ENCODE results near the gene FRMD8. TPM values are rescaled to one million over a fixed set of nuclear protein-coding genes. Genes with fewer than 3 reads are reported as not detected.
A peak's percentile ranks its signal among the peaks of the same experiment; 100 is the strongest.

The FRMD8 gene
- total and polyA plus RNA-seq, 9 of the 15 experiments (the other 6 are each of a cell fraction or from before 2014, with no cell fraction given): 4.5 to 54.5 (median 15.8) TPM

- peak within 1 kb of the TSS; percentile 66 for H3K27ac ChIP-seq (ENCODE audit: extremely low read depth, low read depth, low read length)
- in situ Hi-C loops (cut with MboI): no loop called here
- peak within 1 kb of the TSS; percentile 63 for H3K4me3 ChIP-seq
- ChIA-PET POLR2A (interaction anchor here (0.7 to 15.6 kb wide), 11 partner anchors 8 to 176 kb away, joined by 3 to 253 read pairs (median 5); partner anchors contain the start of genes DPF2, MALAT1 and NEAT1), CTCF (ENCODE audit: low intra/inter-chr PET ratio) (interaction anchor here (0.6 to 0.9 kb wide), 2 partner anchors 35 to 79 kb away, joined by 3 to 5 read pairs; no protein-coding TSS in a partner anchor)
- 2% methylated on average over 40 of the region's 79 CpGs for WGBS (ENCODE audit: insufficient coverage, low coverage, missing lambda C conversion rate)
- no TSS peak for BruUV-seq (replicated peaks)
- FAIRE-seq: peak; percentile 83
- peak within 1 kb of the TSS; percentile 88 for H3K4me2 ChIP-seq (ENCODE audit: insufficient read depth, low read length)
- peak within 1 kb of the TSS; percentile 82 for H2AFZ ChIP-seq (ENCODE audit: low read depth, low read length)
- DNase-seq (ENCODE audit: extremely low read depth in 1 of 4, low spot score in 3 of 4): peak; percentile 98 to 99 (median 99)
- intact Hi-C loops (cut with micrococcal nuclease): no loop called here
- no peaks in the 10 kb centered on the region for H3K9me3 ChIP-seq (replicated peaks; ENCODE audit: control insufficient read depth, insufficient read depth, low read depth, low read length)
- H3K9ac ChIP-seq (ENCODE audit: insufficient read depth in 1 of 2, low read depth in 2 of 2, low read length in 2 of 2): peak within 1 kb of the TSS; percentile 44 to 94
- peaks cover 25 to 48% of the 10 kb centered on the region in 2 experiments for H3K4me1 ChIP-seq (replicated peaks in 1 of 2; ENCODE audit: control insufficient read depth in 2 of 2, insufficient read depth in 2 of 2, low read length in 2 of 2)
- peak; percentile 95 for ATAC-seq
- no peaks in the 10 kb centered on the region for H3K9me1 ChIP-seq (ENCODE audit: control insufficient read depth, insufficient read depth, low read length)
- no peaks in the 10 kb centered on the region for H3K79me2 ChIP-seq (ENCODE audit: control insufficient read depth, insufficient read depth, low read length)
- H3K36me3 ChIP-seq (ENCODE audit: control insufficient read depth, insufficient read depth, low read length): peaks cover 31% of the 10 kb centered on the region
- no peaks in the 10 kb centered on the region for H3K27me3 ChIP-seq (ENCODE audit: control insufficient read depth in 2 of 2, insufficient read depth in 2 of 2, low read length in 2 of 2)
- peaks cover 10% of the 10 kb centered on the region; the same call in 1 of the 2 replicates for H4K20me1 ChIP-seq (replicated peaks; ENCODE audit: control insufficient read depth, insufficient read depth, low read length)
- TF ChIP-seq MIER1 (IDR thresholded peaks at IDR 0.05; ENCODE audit: low read depth) (peak; percentile 87), EZH2 (IDR thresholded peaks at IDR 0.05; ENCODE audit: borderline replicate concordance, low read depth, low read length) (no peak), RBM25 (IDR thresholded peaks at IDR 0.05; ENCODE audit: low read depth, low read length, severe bottlenecking) (peak; percentile 95), E2F5 (CRISPR knock-in tag; IDR thresholded peaks at IDR 0.05) (no peak), PHB (CRISPR knock-in tag; IDR thresholded peaks at IDR 0.05) (no peak), ZNF140 (CRISPR knock-in tag; IDR thresholded peaks at IDR 0.05) (no peak), ZNF695 (CRISPR knock-in tag; IDR thresholded peaks at IDR 0.05) (no peak), SRSF9 (IDR thresholded peaks at IDR 0.05; ENCODE audit: borderline replicate concordance, low read depth, low read length) (no peak), JUNB (CRISPR knock-in tag; conservative IDR thresholded peaks at IDR 0.05) (no peak), TFAP4 (CRISPR knock-in tag; IDR thresholded peaks at IDR 0.05; ENCODE audit: borderline replicate concordance) (peak; percentile 75; the same call in 1 of the 2 replicates), ZNF395 (CRISPR knock-in tag; IDR thresholded peaks at IDR 0.05) (peak; percentile 51; the same call in 1 of the 2 replicates), STAT5A (IDR thresholded peaks at IDR 0.05; ENCODE audit: borderline replicate concordance, low read length) (no peak)
- TF ChIP-seq, protein P1, sequence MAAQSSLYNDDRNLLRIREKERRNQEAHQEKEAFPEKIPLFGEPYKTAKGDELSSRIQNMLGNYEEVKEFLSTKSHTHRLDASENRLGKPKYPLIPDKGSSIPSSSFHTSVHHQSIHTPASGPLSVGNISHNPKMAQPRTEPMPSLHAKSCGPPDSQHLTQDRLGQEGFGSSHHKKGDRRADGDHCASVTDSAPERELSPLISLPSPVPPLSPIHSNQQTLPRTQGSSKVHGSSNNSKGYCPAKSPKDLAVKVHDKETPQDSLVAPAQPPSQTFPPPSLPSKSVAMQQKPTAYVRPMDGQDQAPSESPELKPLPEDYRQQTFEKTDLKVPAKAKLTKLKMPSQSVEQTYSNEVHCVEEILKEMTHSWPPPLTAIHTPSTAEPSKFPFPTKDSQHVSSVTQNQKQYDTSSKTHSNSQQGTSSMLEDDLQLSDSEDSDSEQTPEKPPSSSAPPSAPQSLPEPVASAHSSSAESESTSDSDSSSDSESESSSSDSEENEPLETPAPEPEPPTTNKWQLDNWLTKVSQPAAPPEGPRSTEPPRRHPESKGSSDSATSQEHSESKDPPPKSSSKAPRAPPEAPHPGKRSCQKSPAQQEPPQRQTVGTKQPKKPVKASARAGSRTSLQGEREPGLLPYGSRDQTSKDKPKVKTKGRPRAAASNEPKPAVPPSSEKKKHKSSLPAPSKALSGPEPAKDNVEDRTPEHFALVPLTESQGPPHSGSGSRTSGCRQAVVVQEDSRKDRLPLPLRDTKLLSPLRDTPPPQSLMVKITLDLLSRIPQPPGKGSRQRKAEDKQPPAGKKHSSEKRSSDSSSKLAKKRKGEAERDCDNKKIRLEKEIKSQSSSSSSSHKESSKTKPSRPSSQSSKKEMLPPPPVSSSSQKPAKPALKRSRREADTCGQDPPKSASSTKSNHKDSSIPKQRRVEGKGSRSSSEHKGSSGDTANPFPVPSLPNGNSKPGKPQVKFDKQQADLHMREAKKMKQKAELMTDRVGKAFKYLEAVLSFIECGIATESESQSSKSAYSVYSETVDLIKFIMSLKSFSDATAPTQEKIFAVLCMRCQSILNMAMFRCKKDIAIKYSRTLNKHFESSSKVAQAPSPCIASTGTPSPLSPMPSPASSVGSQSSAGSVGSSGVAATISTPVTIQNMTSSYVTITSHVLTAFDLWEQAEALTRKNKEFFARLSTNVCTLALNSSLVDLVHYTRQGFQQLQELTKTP (IDR thresholded peaks at IDR 0.05; ENCODE audit: low read depth in 1 of 2, partially characterized antibody in 2 of 2): peak in 1 of 2 experiments; percentile 72
Observed at GRCh38 chr11:65354265-65355012, 32.0 kb upstream of the FRMD8 start, which contains the start of gene TIGD3. TSS of gene TIGD3 (plus strand) at chr11:65354751. CDS start at chr11:65355809, 1,058 bp downstream.

Measured in K562 (cell line).